T-helper 9 cell (primary cell): Measurements from ENCODE around the gene CD274.
"Not testable (repeated sequence)": the region's sequence is repeated elsewhere in the genome, so short reads cannot be mapped to it uniquely, and the experiment has no call there.

ENCODE experiments used
- DNase-seq: peaks from one replicate; pipeline ENCODE4 v3.0.0-alpha.2; 2020

The CD274 gene

GRCh38 chr9:5468850-5469249 is 18.5 kb downstream of the CD274 start:
- no peak for DNase-seq

DNA sequence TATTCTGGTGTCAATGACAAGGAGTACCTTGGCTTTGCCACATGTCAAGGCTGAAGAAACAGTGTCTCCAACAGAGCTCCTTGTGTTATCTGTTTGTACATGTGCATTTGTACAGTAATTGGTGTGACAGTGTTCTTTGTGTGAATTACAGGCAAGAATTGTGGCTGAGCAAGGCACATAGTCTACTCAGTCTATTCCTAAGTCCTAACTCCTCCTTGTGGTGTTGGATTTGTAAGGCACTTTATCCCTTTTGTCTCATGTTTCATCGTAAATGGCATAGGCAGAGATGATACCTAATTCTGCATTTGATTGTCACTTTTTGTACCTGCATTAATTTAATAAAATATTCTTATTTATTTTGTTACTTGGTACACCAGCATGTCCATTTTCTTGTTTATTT is 19.8 kb downstream of the CD274 start:
- DNase-seq = no peak

- DNase-seq = no peak
Observed at GRCh38 chr9:5470816-5471215, 20.5 kb downstream of the CD274 start.

GRCh38 chr9:5475611-5476010 is 25.3 kb downstream of the CD274 start:
- DNase-seq = not testable (repeated sequence)

- no peak for DNase-seq
Observed at GRCh38 chr9:5478206-5478605, 27.9 kb downstream of the CD274 start.

DNA sequence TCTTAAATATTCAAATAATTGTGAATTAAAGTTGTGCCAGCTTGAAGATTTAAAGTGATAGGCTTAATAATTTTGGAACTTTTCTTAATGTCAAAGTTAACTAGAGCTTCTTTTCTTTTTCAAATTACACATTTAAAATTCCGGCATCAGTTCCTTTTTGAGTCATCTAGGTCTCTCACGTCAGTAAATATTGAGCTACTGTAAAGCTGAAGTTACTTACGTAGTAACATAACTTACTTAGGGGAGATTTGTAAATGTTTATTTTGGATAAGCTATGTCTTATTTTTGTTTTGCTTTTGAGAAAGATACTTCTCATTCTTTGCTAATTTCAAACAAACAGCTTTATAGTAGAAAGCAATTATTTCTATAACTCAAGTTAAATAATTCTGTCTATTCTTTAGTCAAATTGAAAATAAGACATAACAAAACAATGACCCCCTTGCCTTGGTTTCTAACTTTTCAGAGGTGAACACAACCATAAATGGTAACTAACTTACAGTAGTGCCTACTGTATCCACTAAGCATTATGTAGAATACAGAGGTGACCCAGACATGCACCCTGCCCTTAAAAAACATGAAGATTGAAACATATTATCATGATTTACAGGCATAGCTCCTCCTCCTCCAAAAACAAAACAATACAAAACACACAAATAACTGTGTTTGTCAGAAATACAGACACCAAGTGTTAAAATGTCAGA is 29.8 kb downstream of the CD274 start:
- DNase-seq = no peak

- DNase-seq = no peak
Observed at GRCh38 chr9:5480919-5481318, 30.6 kb downstream of the CD274 start.

GRCh38 chr9:5481322-5482040 is 31.1 kb downstream of the CD274 start:
- DNase-seq = no peak

GRCh38 chr9:5482194-5482593 is 31.9 kb downstream of the CD274 start:
- no peak for DNase-seq

DNA sequence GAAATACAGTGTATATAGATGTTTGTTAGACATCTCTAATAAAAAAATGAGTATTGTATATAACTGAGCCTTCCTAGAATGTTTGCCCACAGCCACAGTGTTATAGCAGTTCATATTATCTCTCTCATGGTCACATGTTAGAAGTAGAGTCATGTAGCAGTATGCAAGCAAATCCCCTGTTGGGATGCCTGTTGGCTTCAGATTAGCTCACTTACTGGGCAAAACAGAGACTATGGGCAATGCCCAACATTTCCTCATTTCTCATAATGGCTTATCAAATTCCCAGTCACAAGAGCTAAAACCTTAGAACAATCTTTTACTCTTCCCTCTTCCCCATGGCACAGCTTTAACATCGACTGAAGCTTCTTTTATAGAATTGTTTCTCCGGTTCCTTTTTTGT is 33.0 kb downstream of the CD274 start:
- no peak for DNase-seq

DNA sequence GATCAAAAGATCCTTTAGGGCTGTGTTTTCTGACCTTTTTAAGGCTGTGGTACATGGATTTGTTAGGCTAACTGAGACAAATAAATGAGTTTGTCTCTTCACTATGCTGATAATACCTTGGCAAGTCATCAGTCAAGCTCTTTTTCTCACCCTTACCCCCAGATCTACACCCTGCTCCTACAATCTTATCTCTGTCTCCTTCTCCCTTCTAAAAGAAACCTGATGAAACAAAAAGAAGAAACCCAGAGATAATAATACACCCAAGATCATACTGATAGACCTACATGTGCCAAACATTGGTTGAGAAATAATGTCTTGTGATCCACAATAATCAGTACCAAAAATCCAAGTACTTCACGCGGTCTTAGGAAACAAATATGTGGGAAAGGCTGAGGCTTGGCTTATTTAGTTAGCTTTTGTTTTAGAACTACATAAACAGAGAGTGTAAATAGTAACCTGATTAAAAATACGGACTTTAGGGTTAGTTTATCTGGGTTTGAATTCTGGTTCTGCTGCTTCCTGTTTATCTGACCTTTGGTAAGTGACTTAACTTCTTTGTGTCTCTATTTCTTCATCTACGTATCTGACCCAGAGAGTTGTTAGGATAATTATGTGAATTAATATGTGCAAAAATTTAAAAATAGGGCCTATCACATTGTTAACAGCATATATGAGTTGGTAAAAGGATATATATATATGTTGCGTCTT is 35.2 kb downstream of the CD274 start:
- no peak for DNase-seq

- DNase-seq = no peak
Observed at GRCh38 chr9:5486988-5487387, 36.6 kb downstream of the CD274 start.

DNA sequence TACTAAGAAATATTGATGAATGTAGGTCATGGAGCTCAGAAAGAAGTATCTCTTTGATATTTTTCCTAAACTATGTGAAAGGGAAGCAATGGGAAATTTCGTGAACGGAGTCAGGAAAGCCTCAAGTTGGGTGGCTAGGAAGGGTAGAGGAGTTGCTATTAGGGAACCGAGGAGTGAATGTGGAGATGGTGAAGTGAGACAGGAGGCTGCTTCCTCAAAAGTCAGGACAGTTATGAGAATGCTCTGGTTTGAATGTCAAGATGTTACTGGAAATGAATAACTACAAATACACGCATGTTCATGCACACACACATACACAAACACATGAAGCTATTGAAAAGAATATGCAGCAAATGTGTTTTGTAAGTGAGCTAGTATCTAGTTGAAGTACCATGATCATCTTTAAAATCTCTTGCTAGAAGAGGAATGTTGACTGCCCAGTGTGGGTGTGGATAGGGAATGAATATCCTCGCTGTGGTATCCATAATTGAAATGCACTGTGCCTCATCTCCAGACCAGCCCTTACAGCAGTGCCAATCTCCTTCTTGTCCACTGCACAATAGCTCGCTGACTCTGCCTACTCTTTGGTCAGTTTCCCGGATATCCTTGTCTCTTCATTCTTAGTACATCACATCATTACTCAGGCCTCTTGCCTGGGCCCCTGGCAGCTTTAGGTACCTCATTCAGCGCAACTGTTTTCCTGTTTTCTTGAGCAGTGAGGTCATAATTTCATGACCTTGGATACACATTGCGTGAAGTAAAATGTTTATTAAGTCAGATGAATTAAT is 38.1 kb downstream of the CD274 start:
- DNase-seq = no peak

GRCh38 chr9:5489630-5490490 is 39.5 kb downstream of the CD274 start:
- no peak for DNase-seq

DNA sequence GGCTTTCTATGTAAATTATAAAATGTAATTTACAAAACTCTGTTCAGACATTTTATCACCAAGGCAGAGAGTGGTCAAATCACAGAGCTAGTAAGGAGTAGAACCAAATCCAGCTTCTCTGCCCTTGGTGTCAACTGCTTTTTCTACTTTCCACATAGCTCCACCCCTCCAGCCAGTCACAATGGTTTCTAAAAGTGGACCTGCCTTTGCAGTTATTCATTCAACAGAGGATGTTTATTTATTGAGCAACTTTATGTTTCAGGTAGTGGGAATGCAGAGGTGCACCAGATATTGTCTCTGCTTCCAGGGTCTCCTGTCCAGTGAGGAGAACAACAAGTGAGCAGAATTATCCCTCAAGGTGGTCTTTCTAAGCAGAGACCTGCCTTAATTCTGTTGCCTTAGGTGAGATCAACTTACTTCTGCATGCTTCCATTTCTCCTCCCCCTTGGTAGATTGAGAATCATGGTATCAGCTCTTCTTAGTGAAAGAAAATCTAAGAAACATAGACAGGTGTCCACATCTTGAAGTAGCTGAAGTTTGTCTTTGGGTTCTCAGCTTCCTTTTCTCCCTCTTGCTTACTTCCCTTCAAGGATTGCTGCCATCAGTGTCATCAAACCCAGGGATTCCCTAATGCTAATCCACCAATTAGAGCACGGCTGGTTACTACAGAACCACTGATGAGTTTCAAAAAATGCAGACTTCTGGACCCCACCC is 42.8 kb downstream of the CD274 start:
- DNase-seq = no peak

DNA sequence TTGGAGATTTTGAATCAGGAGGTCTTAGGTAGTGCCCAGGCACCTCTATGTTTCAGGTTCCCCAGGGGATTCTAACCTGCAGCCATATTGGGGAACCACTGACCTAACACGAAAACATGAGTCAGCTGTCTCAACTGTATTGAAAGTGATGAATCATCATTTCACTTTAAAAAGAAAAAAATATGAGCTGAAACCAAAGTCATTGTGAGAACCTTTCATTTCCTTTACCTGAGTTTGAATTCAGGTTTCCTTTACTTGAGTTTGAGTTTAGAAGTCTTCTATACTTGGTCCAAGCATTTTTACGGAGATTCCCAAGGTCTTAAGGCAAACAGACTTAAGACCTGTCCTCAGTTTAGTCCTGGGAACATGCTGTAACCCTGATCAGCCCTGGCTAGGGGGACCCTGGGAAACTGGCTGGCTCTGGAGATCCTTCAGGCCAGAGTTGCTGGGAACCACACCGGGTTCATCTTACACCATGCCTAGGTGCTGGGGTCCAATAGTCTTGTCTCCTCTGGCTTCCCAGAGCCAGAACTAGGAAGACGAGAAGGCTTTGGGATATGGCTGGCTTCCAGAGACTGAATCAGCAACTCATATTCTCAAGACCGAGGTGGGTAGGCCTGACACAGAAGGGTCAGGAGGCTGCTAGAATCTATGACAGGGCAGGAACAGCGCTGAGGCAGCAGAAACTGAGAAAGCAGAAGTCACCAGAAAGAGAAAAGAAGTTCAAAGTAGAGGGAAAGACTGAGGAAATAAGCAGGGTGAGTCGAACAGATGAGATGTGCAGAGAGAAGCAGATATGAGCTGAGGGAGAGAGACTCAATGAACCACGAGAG is 43.6 kb downstream of the CD274 start:
- no peak for DNase-seq

GRCh38 chr9:5494765-5495164 is 44.4 kb downstream of the CD274 start:
- not testable (repeated sequence) for DNase-seq

DNA sequence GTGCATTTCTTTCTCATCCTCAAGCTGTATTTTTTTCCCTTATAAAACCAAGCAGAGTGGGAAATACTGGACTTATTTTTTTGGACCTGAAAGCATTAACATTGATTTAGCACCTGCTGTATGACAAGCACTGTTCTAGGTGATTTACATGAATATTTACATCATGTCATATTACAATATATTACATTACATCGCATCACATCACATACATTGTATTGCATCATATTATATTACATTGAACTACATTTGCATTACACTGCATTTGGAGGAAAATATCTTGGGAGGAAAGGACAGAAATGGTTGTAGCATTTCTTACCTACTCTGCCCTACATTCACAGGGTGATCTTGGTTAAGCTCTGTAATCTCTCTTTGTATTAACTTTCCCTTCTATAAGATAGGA is 48.8 kb downstream of the CD274 start:
- no peak for DNase-seq

GRCh38 chr9:5499889-5500398 is 49.6 kb downstream of the CD274 start:
- no peak for DNase-seq
